HG03045 (cell line): ENCODE data around the gene HECW1.
A peak's percentile ranks its signal among the peaks of the same experiment; 100 is the strongest.

ENCODE experiments used
- ATAC-seq: cut with Tn5 transposase; IDR thresholded peaks from one replicate; pipeline ENCODE4 v1.9.1; 2021; ENCODE audit warnings: mild to moderate bottlenecking, moderate library complexity; ENCODE audit not compliant: unreplicated experiment

The HECW1 gene

GRCh38 chr7:43142703-43143102 is 30.3 kb downstream of the HECW1 start:
- no peak for ATAC-seq

GRCh38 chr7:43143918-43144589 is 31.6 kb downstream of the HECW1 start:
- no peak for ATAC-seq

- no peak for ATAC-seq
Measured at GRCh38 chr7:43148161-43148731, 35.8 kb downstream of the HECW1 start.

GRCh38 chr7:43151076-43151475 is 38.6 kb downstream of the HECW1 start:
- ATAC-seq = no peak

GRCh38 chr7:43152696-43153095 is 40.2 kb downstream of the HECW1 start:
- no peak for ATAC-seq

- ATAC-seq = no peak
Measured at GRCh38 chr7:43155636-43156035, 43.2 kb downstream of the HECW1 start.

GRCh38 chr7:43163885-43164284 is 51.4 kb downstream of the HECW1 start:
- ATAC-seq = no peak

GRCh38 chr7:43164757-43165156 is 52.3 kb downstream of the HECW1 start:
- peak; percentile 80 for ATAC-seq

- no peak for ATAC-seq
Measured at GRCh38 chr7:43166686-43167085, 54.2 kb downstream of the HECW1 start.

GRCh38 chr7:43169076-43169475 is 56.6 kb downstream of the HECW1 start:
- no peak for ATAC-seq

- ATAC-seq = no peak
Measured at GRCh38 chr7:43170571-43170970, 58.1 kb downstream of the HECW1 start.

- no peak for ATAC-seq
Measured at GRCh38 chr7:43175570-43176200, 63.2 kb downstream of the HECW1 start.

GRCh38 chr7:43179393-43179792 is 66.9 kb downstream of the HECW1 start:
- ATAC-seq = no peak

- no peak for ATAC-seq
Measured at GRCh38 chr7:43192806-43193460, 80.5 kb downstream of the HECW1 start.

- ATAC-seq = no peak
Measured at GRCh38 chr7:43193893-43194292, 81.4 kb downstream of the HECW1 start.

- no peak for ATAC-seq
Measured at GRCh38 chr7:43195256-43195655, 82.8 kb downstream of the HECW1 start.

- ATAC-seq = no peak
Measured at GRCh38 chr7:43195768-43196167, 83.3 kb downstream of the HECW1 start.

- ATAC-seq = no peak
Measured at GRCh38 chr7:43196379-43196778, 83.9 kb downstream of the HECW1 start.

- ATAC-seq = no peak
Measured at GRCh38 chr7:43198016-43198415, 85.6 kb downstream of the HECW1 start.

- ATAC-seq = no peak
Measured at GRCh38 chr7:43198599-43199090, 86.2 kb downstream of the HECW1 start.

GRCh38 chr7:43199371-43200160 is 87.1 kb downstream of the HECW1 start:
- no peak for ATAC-seq
